NCI-H748 treated with DMSO at 0.1 percent for 48 hours (cell line): Measurements from ENCODE around the gene SNX17.

Source experiments
- DNase-seq: peaks from one replicate; lab custom pipeline; 2025; lab: John Stamatoyannopoulos, UW

Gene SNX17

DNA sequence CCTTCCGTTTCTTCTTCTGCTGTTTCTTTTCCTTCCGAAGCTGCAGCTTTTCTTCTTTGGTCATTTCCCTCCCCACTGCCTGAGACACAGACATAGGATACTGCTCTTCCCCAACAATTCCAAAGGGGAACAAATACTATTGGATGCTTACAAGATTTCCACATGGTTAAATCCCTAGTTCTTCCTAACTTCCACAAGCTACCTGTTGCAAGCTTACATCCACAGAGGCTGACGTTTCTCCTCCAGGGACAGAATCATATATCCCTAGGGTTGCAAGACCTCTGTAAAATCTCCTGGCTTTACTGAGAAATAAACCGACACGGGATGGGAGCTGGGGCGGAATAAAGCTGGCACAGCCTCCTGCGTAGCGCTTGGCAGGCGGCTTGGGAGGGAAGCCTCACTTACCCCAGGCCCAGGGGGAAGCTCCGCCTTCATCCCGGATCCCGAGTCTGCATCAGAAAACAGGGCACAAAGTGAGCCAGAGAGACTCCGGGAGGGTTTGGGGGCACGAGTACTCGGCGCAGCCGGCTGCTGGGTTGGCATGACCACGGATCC lies 868 bp upstream of the SNX17 start:
- peak; percentile 56 for DNase-seq

DNA sequence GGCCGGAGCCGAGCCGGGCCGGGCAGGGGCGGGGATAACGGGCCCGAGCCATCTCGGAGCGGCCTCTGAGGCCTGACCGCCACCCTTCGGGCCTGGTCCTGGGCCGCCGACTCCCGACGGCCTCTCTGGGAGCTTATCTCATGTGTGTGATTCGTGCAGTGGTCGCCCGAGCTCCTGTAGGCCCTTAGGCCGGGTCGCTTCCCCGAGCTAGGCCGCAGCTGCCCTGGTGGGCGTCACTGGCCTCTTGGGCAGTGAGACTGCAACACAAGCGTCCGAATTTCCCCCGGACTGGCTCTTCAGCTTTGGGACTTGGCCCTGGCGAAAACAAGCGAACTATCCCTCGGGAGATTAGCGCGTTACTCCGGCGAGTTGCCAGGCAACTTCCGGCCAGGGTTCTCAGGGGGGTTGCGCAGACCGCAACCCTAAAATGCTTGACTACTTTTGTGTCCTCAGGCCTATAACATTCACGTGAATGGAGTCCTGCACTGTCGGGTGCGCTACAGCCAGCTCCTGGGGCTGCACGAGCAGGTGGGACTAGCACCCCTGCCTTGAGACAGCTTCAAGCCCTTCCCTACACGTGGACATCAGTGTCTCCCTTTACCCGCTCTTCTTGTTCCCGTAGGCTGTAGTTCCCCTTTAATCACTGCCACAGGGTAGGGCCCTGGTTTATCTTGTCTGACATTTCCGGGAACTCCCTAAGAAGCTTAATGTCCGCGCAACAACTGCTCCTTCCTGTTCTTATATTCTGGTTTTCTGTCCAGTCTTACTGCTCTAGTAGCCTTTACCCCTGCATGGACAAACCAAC lies 602 bp downstream of the SNX17 start:
- no peak for DNase-seq

DNA sequence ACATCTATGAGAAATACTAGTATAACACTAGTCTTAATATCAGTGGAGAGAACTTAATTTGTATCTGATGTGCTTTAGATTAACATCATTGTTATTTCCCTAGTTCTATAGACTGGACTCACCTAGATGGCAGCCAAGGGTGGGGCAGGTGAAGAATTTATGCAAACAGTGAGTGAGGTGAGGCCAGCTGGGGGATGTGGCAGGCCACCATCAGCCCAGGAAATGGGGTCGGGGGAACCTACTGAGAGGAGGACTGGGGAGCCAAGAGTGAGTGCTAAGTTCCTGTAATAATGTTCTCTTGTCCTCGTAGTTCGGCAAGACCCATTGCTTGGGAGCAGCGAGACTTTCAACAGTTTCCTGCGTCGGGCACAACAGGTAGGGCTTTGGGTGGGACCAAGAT lies 2.5 kb downstream of the SNX17 start:
- DNase-seq = no peak

DNA sequence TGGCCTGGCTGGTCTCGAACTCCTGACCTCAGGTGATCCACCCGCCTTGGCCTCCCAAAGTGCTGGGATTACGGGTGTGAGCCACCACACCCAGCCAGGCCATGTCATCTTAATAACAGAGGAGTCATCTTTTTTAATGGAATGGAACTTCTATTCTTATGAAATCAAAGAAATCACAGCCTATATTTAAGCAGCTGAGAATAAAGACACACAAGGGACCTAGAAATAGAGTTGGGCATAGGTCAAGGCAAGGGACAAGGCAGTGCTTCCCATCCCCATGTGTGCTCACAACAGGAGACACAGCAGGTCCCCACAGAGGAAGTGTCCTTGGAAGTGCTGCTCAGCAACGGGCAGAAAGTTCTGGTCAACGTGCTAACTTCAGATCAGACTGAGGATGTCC lies 3.2 kb downstream of the SNX17 start:
- DNase-seq = no peak

DNA sequence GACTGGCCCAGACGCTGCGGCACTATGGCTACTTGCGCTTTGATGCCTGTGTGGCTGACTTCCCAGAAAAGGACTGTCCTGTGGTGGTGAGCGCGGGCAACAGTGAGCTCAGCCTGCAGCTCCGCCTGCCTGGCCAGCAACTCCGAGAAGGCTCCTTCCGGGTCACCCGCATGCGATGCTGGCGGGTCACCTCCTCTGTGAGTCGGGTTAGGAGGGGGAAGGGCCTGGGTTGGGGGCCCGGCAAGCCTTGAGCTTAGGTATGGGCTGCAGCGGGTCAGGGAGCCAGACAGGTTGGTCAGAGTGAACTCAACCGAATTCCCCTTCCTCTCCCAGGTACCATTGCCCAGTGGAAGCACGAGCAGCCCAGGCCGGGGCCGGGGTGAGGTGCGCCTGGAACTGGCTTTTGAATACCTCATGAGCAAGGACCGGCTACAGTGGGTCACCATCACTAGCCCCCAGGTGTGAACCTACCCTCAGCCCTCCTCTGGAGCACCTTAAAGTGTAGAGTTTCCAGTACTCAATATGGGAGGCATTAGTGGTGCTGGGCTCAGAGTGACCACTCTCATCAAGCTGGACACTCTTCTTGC lies 5.2 kb downstream of the SNX17 start:
- no peak for DNase-seq

DNA sequence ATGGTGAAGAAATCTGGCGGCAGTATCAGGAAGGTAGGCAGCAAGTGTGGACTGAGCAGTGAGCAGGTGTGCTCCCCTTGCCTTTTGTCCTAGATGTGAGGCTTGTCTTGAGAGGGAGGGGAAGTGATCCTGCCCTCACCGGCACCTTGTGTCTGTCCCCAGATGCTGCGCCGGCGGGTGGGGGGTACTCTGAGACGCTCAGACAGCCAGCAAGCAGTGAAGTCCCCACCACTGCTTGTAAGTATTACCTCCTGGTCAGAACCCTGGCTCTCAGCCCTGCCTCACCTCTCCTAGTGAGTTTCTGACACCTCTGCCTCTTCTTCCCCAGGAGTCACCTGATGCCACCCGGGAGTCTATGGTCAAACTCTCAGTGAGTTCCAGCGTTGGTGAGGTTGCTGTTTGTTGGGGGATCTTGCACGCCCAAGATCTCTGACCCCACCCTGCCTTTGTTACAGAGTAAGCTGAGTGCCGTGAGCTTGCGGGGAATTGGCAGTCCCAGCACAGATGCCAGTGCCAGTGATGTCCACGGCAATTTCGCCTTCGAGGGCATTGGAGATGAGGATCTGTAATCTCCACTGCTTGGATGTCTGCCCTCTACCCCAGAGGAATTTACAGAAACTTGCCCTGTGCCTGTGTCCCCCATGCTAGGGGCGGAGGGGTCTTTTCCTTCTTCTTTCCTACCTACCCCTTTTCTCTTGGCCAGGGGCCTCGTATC lies 5.9 kb downstream of the SNX17 start:
- no peak for DNase-seq

DNA sequence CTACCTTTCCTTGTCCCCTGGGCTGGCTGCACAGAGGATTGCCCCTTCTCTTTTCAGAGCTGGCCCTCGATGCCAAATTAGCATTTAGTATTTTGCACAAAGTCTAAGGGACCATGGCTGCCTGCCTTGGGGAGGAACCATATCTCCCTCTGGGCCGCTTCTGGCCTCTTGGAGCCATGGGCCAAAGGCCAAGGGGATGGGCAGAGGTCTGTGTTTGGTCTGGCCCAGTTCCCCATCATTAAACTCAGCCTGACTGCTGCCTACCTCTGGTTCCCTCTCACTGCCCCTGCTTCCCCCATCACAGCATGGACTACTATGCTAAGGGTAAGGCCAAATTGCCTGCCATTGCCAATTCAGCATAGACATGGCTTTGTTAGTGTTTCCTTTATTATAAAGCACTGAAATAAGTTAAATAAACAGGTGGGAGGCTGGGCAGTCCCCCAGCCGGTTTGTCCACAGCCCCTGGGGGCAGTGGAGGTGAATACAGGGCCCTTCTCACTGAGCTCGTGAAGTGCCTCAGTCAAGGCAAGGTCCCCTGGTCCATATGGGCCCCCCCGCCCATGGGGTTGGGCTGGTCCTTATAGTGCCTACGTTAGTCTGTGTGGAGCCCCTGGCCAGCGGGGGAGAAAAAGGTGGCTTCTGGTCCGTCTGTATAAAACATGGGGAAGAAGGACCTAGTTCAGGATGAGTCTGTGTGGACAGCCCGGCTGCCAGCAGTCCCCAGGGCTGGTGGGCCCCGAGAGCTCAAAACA lies 6.6 kb downstream of the SNX17 start:
- DNase-seq = no peak

DNA sequence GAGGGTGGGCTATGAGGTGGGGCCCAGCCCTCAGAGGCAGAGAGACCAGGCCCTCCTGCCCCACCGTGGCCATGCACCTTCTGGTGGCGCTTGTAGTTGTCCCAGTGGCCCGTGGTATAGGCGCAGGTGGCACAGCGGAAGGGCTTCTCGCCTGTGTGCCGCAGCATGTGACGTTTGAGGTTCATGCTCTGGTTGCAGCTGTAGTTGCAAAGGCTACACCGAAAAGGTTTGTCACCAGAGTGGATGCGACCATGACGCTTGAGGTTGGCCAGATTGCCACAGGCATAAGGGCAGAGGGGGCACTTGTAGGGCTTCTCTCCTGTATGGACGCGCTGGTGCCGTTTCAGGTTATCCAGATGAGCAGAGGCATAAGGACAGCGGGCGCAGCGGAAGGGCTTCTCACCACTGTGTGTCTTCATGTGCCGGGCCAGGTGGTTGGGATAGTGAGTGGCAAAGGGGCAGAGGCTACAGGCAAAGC lies 7.2 kb downstream of the SNX17 start:
- DNase-seq = no peak

DNA sequence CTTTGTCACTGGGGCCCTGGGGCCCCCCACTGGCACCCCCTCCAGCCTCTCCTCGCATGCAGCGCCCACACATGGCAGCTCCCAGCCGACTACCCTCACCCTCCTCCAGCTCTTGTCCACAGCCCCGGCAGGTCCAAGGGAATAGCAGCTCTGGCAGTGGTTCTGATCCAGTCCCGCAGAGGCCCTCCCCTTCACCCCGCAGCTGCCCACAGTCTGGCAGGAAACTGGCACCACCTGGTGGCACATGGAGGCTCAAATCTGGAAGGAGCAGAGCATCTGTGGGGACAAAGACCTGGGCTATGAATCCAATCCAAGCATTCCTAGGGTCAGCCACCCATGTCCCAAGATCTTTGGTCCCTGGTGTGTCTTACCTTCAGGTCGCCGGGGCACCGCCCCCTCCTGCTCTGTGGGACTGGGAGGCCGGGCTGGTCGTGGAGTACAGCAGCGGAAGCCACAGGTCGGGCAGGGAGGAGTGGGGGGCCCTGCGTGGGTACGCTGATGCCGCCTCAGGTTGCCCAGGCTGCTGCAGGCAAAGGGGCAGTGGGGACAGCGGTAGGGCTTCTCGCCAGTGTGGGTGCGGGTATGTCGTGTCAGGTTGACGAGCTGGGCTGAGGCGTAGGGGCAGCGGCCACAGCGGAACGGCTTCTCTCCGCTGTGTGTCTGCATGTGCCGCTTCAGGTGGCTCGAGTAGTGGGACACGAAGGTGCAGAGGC lies 7.8 kb downstream of the SNX17 start:
- no peak for DNase-seq

DNA sequence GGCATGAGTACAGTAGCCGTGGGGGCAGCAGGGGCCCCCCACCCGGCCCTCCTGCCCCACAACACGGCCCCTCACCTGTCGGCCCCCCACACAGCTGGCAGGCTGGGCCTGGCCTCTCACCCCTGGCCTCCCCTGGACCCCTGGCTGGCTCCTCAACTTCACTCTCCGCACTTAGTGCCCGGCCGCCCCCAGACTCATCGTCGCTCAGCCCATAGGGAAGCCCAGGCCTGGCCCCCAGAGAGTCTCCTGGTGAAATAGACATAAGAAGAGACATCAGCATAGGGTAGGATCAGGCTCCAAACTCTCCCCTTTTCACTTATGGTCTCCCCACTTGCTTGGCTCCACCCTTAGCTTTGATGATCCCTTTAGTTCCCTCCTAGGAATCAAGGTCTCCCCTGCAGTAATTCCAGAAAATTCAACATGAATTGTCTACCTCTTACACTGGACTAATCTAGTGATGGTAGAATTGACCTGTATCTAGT lies 8.4 kb downstream of the SNX17 start:
- DNase-seq = no peak

DNA sequence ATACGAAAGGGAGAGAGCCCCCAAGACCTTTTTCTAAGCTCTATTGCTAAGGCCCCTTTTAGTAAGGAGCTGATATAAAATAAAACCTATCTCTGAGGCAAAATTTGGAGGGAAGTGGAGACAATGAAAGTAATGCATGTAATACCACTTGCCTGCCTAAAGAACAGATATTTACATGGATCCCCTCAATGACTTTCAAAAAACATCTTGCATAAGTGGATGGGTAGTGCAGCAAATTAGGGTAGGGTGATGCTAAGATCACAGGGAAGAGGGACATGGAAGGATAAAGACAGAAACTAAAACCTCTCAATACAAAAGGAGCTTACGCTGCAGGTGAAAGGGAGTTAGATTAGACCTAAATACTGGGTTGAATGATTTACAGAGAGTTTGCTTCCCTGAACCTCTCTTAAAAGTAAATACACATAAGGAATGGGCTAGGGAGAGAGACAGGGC lies 9.0 kb downstream of the SNX17 start:
- DNase-seq = no peak

DNA sequence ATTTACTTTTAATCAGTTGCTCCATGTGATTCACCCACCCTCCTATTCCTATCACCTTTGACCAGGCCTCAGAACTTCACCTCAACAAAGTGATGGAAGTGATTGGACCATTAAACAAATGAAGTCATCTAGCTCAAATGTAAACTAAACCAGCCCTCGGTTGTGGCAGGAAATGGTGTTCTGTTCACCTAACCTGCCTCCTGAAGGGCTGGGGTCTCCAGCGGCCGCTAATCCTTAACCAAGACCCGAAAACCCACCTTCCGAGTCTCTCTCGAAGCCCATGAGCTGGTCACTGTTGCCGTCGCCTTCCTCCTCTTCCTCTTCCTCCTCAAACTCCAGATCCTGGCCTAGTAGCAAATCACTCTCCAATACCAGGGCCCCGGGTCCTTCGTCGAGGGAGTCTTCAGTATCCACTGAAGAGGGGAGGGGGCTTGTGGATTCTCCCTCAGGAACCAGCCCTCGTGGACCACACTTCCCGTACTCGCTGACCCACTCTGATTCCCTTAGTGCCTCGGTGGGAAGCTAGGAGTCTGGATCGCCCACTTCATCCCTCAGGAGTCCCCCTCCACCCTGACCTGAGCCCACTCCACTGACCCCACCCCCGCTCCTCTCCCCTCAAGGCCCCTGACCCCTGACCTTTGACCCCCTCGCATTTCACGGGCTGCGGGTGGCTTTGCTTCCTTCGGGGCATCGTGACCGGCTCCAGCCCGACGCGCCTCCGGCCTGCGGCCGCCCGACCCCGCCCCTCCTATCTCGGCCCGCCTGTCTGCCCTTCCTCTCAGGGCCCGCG lies 9.6 kb downstream of the SNX17 start:
- peak; percentile 43 for DNase-seq

DNA sequence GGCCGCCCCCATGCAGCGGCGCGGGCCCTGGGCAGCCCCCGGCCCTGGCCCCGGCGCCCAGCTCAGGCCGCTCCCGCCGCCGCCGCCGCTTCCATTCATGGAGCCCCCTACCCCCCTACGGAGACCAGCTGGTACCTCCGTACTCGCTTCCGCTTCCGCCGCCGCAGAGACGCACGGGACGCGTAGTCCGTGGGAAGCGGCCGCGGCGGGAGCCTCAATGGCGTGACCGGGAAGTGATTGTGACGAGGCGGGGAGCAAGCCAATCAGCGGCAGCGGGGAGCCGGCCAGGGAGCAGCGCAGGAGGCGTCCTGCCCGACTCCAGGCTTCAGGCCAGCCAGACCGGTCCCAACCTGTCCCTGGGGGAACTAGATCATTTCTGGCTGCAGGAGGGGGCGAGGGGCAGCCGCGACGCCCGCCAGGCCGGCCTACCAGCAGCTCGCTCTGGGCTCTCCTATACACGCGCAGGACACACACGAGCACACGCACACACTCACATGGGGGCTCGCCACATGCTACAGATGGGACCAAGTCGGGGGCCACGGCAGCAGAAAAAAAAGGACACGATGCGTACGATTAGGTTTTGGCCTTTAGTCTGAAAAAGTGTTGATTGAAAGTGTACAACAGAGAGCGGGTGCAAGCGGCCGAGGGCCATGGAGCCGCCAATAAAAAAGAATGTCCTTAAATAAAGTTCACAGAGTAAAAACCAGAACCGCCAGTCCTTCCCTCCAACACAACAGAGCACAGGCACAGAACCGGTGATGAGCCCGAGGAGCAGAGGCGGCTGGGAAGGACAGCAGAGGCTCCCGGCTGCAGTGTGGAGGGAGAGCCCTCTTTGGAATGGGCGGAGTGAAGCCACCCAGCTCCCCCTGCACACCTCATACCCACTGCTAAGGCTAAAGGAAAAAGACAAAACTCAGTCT lies 10.5 kb downstream of the SNX17 start, which contains the start of gene ZNF513:
TSS of gene ZNF513 (minus strand) at position 109 of the 920 bp plus-strand sequence. CDS start 208 bp downstream, outside the sequence.
- peak; percentile 87 for DNase-seq

DNA sequence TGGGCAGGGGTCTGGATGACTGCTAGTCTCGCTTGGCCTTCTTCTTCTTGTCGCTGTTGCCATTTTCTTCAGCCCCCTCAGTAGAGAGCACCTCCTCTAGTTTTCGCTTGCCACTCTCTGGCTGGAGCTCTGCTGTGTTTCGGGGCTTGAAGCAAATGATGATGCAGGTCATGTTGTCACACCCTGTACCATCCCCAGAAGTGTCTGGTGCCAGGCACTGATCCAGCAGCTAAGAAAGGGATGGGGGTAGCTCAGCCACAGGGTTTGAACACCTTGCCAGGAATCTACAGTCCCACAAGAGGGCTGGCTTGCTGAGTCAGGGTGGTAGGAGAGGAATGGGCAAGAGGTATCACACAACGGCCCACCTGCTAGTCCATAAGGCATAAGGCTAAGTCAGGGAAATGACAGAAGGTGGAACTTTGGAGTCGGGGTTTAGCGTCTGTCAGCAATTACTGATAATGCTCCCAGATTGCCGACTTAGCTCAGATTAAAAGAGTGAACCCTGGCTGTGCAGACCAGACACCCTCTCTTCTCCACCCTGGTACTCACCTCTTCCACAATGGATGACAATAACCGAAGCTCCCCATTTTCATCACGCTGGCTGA lies 11.3 kb downstream of the SNX17 start:
- no peak for DNase-seq

DNA sequence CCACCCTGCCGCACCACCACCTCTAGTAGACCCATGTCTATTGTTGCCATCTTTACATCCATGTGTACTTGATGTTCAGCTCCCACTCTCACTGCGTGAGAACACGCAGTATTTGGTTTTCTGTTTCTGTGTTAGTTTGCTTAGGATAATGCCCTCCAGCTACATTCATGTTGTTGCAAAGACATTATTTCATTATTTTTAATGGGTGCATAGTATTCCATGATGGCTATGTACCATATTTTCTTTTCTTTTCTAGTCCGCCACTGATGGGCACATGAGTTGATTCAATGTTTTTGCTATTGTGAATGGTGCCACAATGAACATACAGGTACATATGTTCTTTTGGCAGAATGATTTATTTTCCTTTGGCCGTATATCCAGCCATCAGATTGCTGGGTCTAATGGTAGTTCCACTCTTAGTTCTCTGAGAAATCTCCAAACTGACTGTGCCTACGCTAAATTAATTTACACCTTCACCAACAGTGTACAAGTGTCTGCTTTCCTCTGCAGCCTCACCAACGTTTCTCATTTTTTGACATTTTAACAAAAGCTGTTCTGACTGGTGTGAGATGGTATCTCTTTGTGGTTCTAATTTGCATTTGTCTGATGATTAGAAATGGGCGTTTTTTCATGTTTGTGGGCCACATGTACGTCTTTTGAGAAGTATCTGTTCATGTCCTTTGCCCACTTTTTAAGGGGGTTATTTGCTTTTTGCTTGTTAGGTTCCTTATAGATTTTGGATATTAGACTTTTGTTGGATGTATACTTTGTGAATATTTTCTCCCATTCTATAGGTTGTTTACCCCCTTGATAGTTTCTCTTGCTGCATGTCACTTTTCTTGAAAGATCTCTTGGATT lies 20.6 kb downstream of the SNX17 start:
- no peak for DNase-seq

DNA sequence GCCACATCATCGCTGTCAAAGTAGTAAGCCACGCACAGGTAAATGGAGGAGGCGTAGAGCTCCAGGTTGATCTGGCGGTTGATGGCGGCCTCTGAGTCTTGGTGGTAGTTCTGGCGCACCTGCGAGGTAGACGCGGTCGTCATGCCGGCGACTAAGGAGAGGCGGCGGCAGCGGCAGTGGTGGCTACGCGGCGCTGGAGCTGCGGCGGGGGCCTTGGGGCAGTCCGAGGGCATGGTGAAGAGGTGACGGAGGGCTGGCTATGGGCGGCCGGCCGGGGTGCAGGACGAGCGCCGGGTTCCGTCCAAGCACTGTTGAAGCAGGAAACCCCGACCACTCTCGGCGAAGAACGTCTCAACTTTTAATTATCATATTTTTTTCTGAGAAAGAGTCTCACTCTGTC lies 22.8 kb downstream of the SNX17 start:
- DNase-seq = no peak

DNA sequence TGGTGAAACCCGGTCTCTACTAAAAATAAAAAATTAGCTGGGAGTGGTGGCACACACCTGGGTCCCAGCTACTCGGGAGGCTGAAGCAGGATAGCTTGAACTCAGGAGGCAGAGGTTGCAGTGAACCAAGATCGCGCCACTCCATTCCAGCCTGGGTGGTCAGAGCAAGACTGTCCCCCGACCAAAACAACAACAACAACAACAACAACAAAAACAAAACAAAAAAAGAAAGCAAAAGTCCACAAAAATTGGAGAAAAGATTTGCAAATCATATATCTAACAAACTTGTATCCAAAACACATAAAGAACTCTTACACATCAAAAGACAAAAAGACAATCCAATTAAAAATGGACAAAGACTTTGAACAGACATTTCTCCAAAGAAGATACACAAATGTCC lies 28.5 kb downstream of the SNX17 start:
- DNase-seq = no peak
